Keratinocyte (primary cell): ENCODE results near the gene QPCTL. TPM values are rescaled to one million over a fixed set of nuclear protein-coding genes. Genes with fewer than 3 reads are reported as not detected.

Experiments
- DNase-seq: peaks from one replicate; pipeline ENCODE4 v3.0.0-alpha.2; 2011; ENCODE audit warnings: low read depth, missing footprints, low spot score
- FAIRE-seq: peaks from 2 replicates; lab custom pipeline; 2011; peaks lifted over from hg19 to GRCh38; lab: Jason Lieb, UNC
- H2AFZ ChIP-seq: 2 replicates; pipeline ENCODE4 v1.6.0; 2012; ENCODE audit warnings: low read length, control low read depth, inconsistent platforms; ENCODE audit not compliant: control insufficient read depth
- H3K27ac ChIP-seq: 2 replicates; pipeline ENCODE4 v1.5.1; 2011; ENCODE audit warnings: low read length; ENCODE audit not compliant: control insufficient read depth, insufficient read depth
- H3K27me3 ChIP-seq: 3 replicates; pipeline ENCODE4 v1.6.0; 2011; ENCODE audit warnings: low read length; ENCODE audit not compliant: control insufficient read depth, insufficient read depth; ENCODE audit errors: extremely low read depth
- H3K36me3 ChIP-seq, 2 experiments: 2 replicates in 1 of 2; 3 replicates in 1 of 2; pipeline ENCODE4 v1.5.1; 2011; ENCODE audit warnings: low read length in 2 of 2, mild to moderate bottlenecking in 1 of 2; ENCODE audit not compliant: control insufficient read depth in 2 of 2, insufficient read depth in 2 of 2; ENCODE audit errors: extremely low read depth in 1 of 2
- H3K4me1 ChIP-seq: 3 replicates; pipeline ENCODE4 v1.5.1; 2011; ENCODE audit warnings: low read length; ENCODE audit not compliant: control insufficient read depth, insufficient read depth; ENCODE audit errors: extremely low read depth
- H3K4me2 ChIP-seq: 3 replicates; pipeline ENCODE4 v1.6.0; 2011; ENCODE audit warnings: low read depth, low read length; ENCODE audit not compliant: control insufficient read depth, insufficient read depth; ENCODE audit errors: extremely low read depth
- H3K4me3 ChIP-seq, 3 experiments: fragments of 200-600 bp in 1 of 3; sonication (generic) in 1 of 3; 2 replicates in 2 of 3; 3 replicates in 1 of 3; pipeline ENCODE4 v1.5.1; 2011 to 2016; ENCODE audit warnings: low read length in 3 of 3, mild to moderate bottlenecking in 3 of 3, control low read depth in 2 of 3, inconsistent platforms in 1 of 3, low read depth in 1 of 3, mixed read lengths in 1 of 3, mixed run types in 1 of 3, moderate library complexity in 1 of 3; ENCODE audit not compliant: control insufficient read depth in 2 of 3, insufficient read depth in 2 of 3; ENCODE audit errors: extremely low read depth in 1 of 3
- H3K79me2 ChIP-seq: 2 replicates; pipeline ENCODE4 v1.6.0; 2012; ENCODE audit warnings: low read length; ENCODE audit not compliant: control insufficient read depth, insufficient read depth
- H3K9ac ChIP-seq: 3 replicates; pipeline ENCODE4 v1.6.0; 2011; ENCODE audit warnings: low read length; ENCODE audit not compliant: control insufficient read depth, insufficient read depth; ENCODE audit errors: extremely low read depth
- H3K9me1 ChIP-seq: 3 replicates; pipeline ENCODE4 v1.6.0; 2011; ENCODE audit warnings: low read length; ENCODE audit not compliant: control insufficient read depth, insufficient read depth; ENCODE audit errors: extremely low read depth
- H3K9me3 ChIP-seq: 2 replicates; pipeline ENCODE4 v1.5.1; 2012; ENCODE audit warnings: low read depth, low read length; ENCODE audit not compliant: control insufficient read depth
- H4K20me1 ChIP-seq: 3 replicates; pipeline ENCODE4 v1.6.0; 2011; ENCODE audit warnings: low read length; ENCODE audit not compliant: control insufficient read depth, insufficient read depth; ENCODE audit errors: extremely low read depth
- CTCF ChIP-seq, 3 experiments: IDR thresholded peaks in 1 of 3; conservative IDR thresholded peaks in 1 of 3; optimal IDR thresholded peaks in 1 of 3; 2 replicates in 2 of 3; 3 replicates in 1 of 3; pipeline versions ENCODE3 to v1.5.1; 2011; ENCODE audit warnings: low read length in 3 of 3, mild to moderate bottlenecking in 3 of 3, moderate library complexity in 2 of 3, control low read depth in 1 of 3, inconsistent platforms in 1 of 3; ENCODE audit not compliant: insufficient read depth in 2 of 3; ENCODE audit errors: extremely low read depth in 1 of 3
- EZH2 ChIP-seq: IDR thresholded peaks from one replicate; pipeline ENCODE4 v1.6.1; 2012; ENCODE audit warnings: inconsistent platforms, mild to moderate bottlenecking, low read length, moderate library complexity
- dilution Hi-C: fragments of 300-500 bp; cut with MboI; formaldehyde crosslinking; loops from one replicate; pipeline ENCODE4 v1.7.0; 2020; ENCODE audit warnings: low sequenced_read_pairs; ENCODE audit not compliant: extremely low pct_ligation_motif_present
- polyA plus RNA-seq, 5 experiments: library from polyadenylated mRNA; depleted of rRNA in 3 of 5; stranded (reverse) in 3 of 5; stranded (forward) in 1 of 5; unstranded in 1 of 5; fragments of >200 nt; gene quantifications; 1 replicate in 1 of 5; 2 replicates in 3 of 5; 3 replicates in 1 of 5; pipeline versions ENCODE4 v1.2.1 to v1.2.3, GENCODE V29; 2011 to 2012; ENCODE audit warnings: missing spikeins in 2 of 5, low read depth in 1 of 5, low replicate concordance in 1 of 5

QPCTL gene
- polyA plus RNA-seq, 1 donor (not counting 4 experiments of a cell fraction or from before 2014, with no cell fraction given): 11.9 TPM

GRCh38 chr19:45659096-45659729 is 33.3 kb upstream of the QPCTL start:
- no peaks in the 10 kb centered on the region for H3K9me1 ChIP-seq
- H3K27ac ChIP-seq: no peak overlapping the region
- no peaks in the 10 kb centered on the region for H3K4me1 ChIP-seq
- dilution Hi-C loops: no loop called here
- no peak overlapping the region for H2AFZ ChIP-seq
- peaks cover 9% of the 10 kb centered on the region for H3K27me3 ChIP-seq
- no peak overlapping the region for H3K4me3 ChIP-seq
- H4K20me1 ChIP-seq: no peaks in the 10 kb centered on the region
- no peak for DNase-seq
- no peak overlapping the region for H3K4me2 ChIP-seq
- no peaks in the 10 kb centered on the region for H3K36me3 ChIP-seq
- H3K9ac ChIP-seq: no peak overlapping the region
- H3K9me3 ChIP-seq: no peaks in the 10 kb centered on the region
- no peaks in the 10 kb centered on the region for H3K79me2 ChIP-seq
- no peak for FAIRE-seq
- TF ChIP-seq CTCF (optimal IDR thresholded peaks at IDR 0.05 in 1 of 3, IDR thresholded peaks at IDR 0.05 in 1 of 3, conservative IDR thresholded peaks at IDR 0.05 in 1 of 3; ENCODE audit: extremely low read depth in 1 of 3, insufficient read depth in 2 of 3, low read length in 3 of 3): no peak
- no peak for TF ChIP-seq EZH2

- dilution Hi-C loops: no loop called here
- H3K9ac ChIP-seq: no peak overlapping the region
- TF ChIP-seq EZH2: no peak
- no peak for TF ChIP-seq CTCF (optimal IDR thresholded peaks at IDR 0.05 in 1 of 3, IDR thresholded peaks at IDR 0.05 in 1 of 3, conservative IDR thresholded peaks at IDR 0.05 in 1 of 3; ENCODE audit: extremely low read depth in 1 of 3, insufficient read depth in 2 of 3, low read length in 3 of 3)
- FAIRE-seq (no peak), DNase-seq (no peak)
- no peak overlapping the region for H3K4me2 ChIP-seq
- no peaks in the 10 kb centered on the region for H3K79me2 ChIP-seq
- H3K4me1 ChIP-seq: no peaks in the 10 kb centered on the region
- no peak overlapping the region for H3K4me3 ChIP-seq
- H3K36me3 ChIP-seq: no peaks in the 10 kb centered on the region
- H3K9me1 ChIP-seq: no peaks in the 10 kb centered on the region
- H4K20me1 ChIP-seq: no peaks in the 10 kb centered on the region
- H2AFZ ChIP-seq: no peak overlapping the region
- H3K9me3 ChIP-seq: no peaks in the 10 kb centered on the region
- no peak overlapping the region for H3K27ac ChIP-seq
- peaks cover 9% of the 10 kb centered on the region for H3K27me3 ChIP-seq
These were observed 31.8 kb upstream of the QPCTL start for GRCh38 chr19:45660636-45661035.
